Subcutaneous adipose tissue (tissue), 4 donors: Measurements from ENCODE around the gene SMURF2. TPM values are rescaled to one million over a fixed set of nuclear protein-coding genes. Genes with fewer than 3 reads are reported as not detected.

Experiments used
- CTCF ChIP-seq: fragments of 450-650 bp; IDR thresholded peaks from one replicate; pipeline ENCODE4 v1.5.1; 2016; ENCODE audit warnings: low read depth, mild to moderate bottlenecking, control low read depth, antibody characterized with exemption, moderate library complexity
- total RNA-seq, 4 donors: library from RNA; depleted of rRNA; stranded (reverse); fragments of >200 nt; gene quantifications; one replicate each; pipeline ENCODE4 v1.1.0, GENCODE V29; 2016

SMURF2 gene
- total RNA-seq, 4 donors from 2014 or later: 22.7 to 42.4 (median 27.6) TPM

GRCh38 chr17:64520359-64520758, 141.7 kb downstream of the SMURF2 start:
- no peak for TF ChIP-seq CTCF

- no peak for TF ChIP-seq CTCF
Measured at GRCh38 chr17:64519601-64520000, 142.5 kb downstream of the SMURF2 start.

GRCh38 chr17:64515829-64516228, 146.3 kb downstream of the SMURF2 start:
- TF ChIP-seq CTCF: no peak

GRCh38 chr17:64515419-64515818, 146.7 kb downstream of the SMURF2 start:
- TF ChIP-seq CTCF: no peak

GRCh38 chr17:64509179-64509578, 152.9 kb downstream of the SMURF2 start:
- no peak for TF ChIP-seq CTCF

GRCh38 chr17:64508683-64509082, 153.4 kb downstream of the SMURF2 start:
- no peak for TF ChIP-seq CTCF

GRCh38 chr17:64507413-64507782, 154.7 kb downstream of the SMURF2 start:
- TF ChIP-seq CTCF: no peak
